Measurements from ENCODE around the gene GREB1. TPM values are rescaled to one million over a fixed set of nuclear protein-coding genes. Genes with fewer than 3 reads are reported as not detected.

Gene GREB1
- total RNA-seq, 2 experiments from 2014 or later: 0.13 to 0.33 TPM

GRCh38 chr2:11577101-11577883, 43.4 kb downstream of the GREB1 start:
- Mint-ChIP-seq H3K4me1 (no peaks in the 10 kb centered on the region), H3K27ac (no peak overlapping the region), H3K9me3 (no peaks in the 10 kb centered on the region), H3K36me3 (ENCODE audit: low read depth) (no peaks in the 10 kb centered on the region), H3K4me3 (no peak overlapping the region), H3K27me3 (no peaks in the 10 kb centered on the region)
- no peak for DNase-seq
- ChIA-PET CTCF (interaction anchor here (1.0 kb wide), 1 partner anchor 444 kb away, joined by 4 read pairs; a partner anchor contains a TSS), POLR2A (no interaction called here)

- Mint-ChIP-seq H3K27ac (no peak overlapping the region), H3K4me3 (no peak overlapping the region), H3K4me1 (no peaks in the 10 kb centered on the region), H3K27me3 (no peaks in the 10 kb centered on the region), H3K9me3 (no peaks in the 10 kb centered on the region), H3K36me3 (ENCODE audit: low read depth) (no peaks in the 10 kb centered on the region)
- POLR2A ChIA-PET: no interaction called here
- CTCF ChIA-PET: interaction anchor here (1.0 kb wide), 1 partner anchor 445 kb away, joined by 4 read pairs; a partner anchor contains a TSS
- DNase-seq: no peak
Observed at GRCh38 chr2:11578081-11578948, 44.5 kb downstream of the GREB1 start.

- Mint-ChIP-seq H3K4me1 (peaks cover 2% of the 10 kb centered on the region), H3K36me3 (ENCODE audit: low read depth) (no peaks in the 10 kb centered on the region), H3K27ac (no peak overlapping the region), H3K4me3 (no peak overlapping the region), H3K9me3 (no peaks in the 10 kb centered on the region), H3K27me3 (no peaks in the 10 kb centered on the region)
- CTCF ChIA-PET: no interaction called here
- DNase-seq: no peak
- POLR2A ChIA-PET: no interaction called here
Observed at GRCh38 chr2:11578986-11579774, 45.3 kb downstream of the GREB1 start.

- ChIA-PET POLR2A (no interaction called here), CTCF (interaction anchor here (0.9 to 6.2 kb wide), 2 partner anchors 103 to 449 kb away, joined by 4 to 91 read pairs; a partner anchor contains a TSS)
- Mint-ChIP-seq H3K27me3 (no peaks in the 10 kb centered on the region), H3K4me3 (no peak overlapping the region), H3K36me3 (ENCODE audit: low read depth) (no peaks in the 10 kb centered on the region), H3K27ac (no peak overlapping the region), H3K9me3 (no peaks in the 10 kb centered on the region), H3K4me1 (peaks cover 3% of the 10 kb centered on the region)
- DNase-seq: no peak
Observed at GRCh38 chr2:11579867-11580659, 46.2 kb downstream of the GREB1 start.

- peaks cover 3% of the 10 kb centered on the region for H3K27me3 Mint-ChIP-seq
- H3K9me3 Mint-ChIP-seq: no peaks in the 10 kb centered on the region
- ChIA-PET CTCF (interaction anchor here (0.6 to 6.2 kb wide), 3 partner anchors 104 to 449 kb away, joined by 3 to 91 read pairs (median 4); a partner anchor contains a TSS), POLR2A (no interaction called here)
- no peaks in the 10 kb centered on the region for H3K36me3 Mint-ChIP-seq (ENCODE audit: low read depth)
- no peak for DNase-seq
- H3K27ac Mint-ChIP-seq: no peak overlapping the region
- peaks cover 3% of the 10 kb centered on the region for H3K4me1 Mint-ChIP-seq
- no peak overlapping the region for H3K4me3 Mint-ChIP-seq
Observed at GRCh38 chr2:11580697-11581096, 46.9 kb downstream of the GREB1 start.

GRCh38 chr2:11581124-11581796, 47.4 kb downstream of the GREB1 start:
- no peaks in the 10 kb centered on the region for H3K36me3 Mint-ChIP-seq (ENCODE audit: low read depth)
- H3K27ac Mint-ChIP-seq: no peak overlapping the region
- ChIA-PET POLR2A (no interaction called here), CTCF (interaction anchor here (0.6 to 6.2 kb wide), 5 partner anchors 17 to 450 kb away, joined by 3 to 91 read pairs (median 12); a partner anchor contains a TSS)
- DNase-seq: no peak
- H3K9me3 Mint-ChIP-seq: no peaks in the 10 kb centered on the region
- H3K4me1 Mint-ChIP-seq: peaks cover 3% of the 10 kb centered on the region
- H3K4me3 Mint-ChIP-seq: no peak overlapping the region
- H3K27me3 Mint-ChIP-seq: peaks cover 3% of the 10 kb centered on the region

GRCh38 chr2:11581797-11582611, 48.2 kb downstream of the GREB1 start:
- no peak for DNase-seq
- ChIA-PET CTCF (interaction anchor here (0.5 to 6.2 kb wide), 12 partner anchors 8 to 451 kb away, joined by 3 to 91 read pairs (median 7); a partner anchor contains a TSS), POLR2A (no interaction called here)
- peaks cover 3% of the 10 kb centered on the region for H3K27me3 Mint-ChIP-seq
- H3K9me3 Mint-ChIP-seq: no peaks in the 10 kb centered on the region
- H3K4me3 Mint-ChIP-seq: no peak overlapping the region
- peaks cover 3% of the 10 kb centered on the region for H3K4me1 Mint-ChIP-seq
- H3K36me3 Mint-ChIP-seq (ENCODE audit: low read depth): no peaks in the 10 kb centered on the region
- no peak overlapping the region for H3K27ac Mint-ChIP-seq

- H3K4me1 Mint-ChIP-seq: peaks cover 3% of the 10 kb centered on the region
- peaks cover 3% of the 10 kb centered on the region for H3K27me3 Mint-ChIP-seq
- no peaks in the 10 kb centered on the region for H3K9me3 Mint-ChIP-seq
- H3K4me3 Mint-ChIP-seq: no peak overlapping the region
- no peaks in the 10 kb centered on the region for H3K36me3 Mint-ChIP-seq (ENCODE audit: low read depth)
- POLR2A ChIA-PET: interaction anchor here (1.0 kb wide), 1 partner anchor 105 kb away, joined by 4 read pairs; no protein-coding TSS in a partner anchor
- DNase-seq: no peak
- no peak overlapping the region for H3K27ac Mint-ChIP-seq
- CTCF ChIA-PET: interaction anchor here (0.8 to 6.2 kb wide), 13 partner anchors 8 to 451 kb away, joined by 3 to 91 read pairs (median 6); a partner anchor contains a TSS
Observed at GRCh38 chr2:11582612-11582861, 48.7 kb downstream of the GREB1 start.

- Mint-ChIP-seq H3K27ac (no peak overlapping the region), H3K4me1 (peaks cover 3% of the 10 kb centered on the region), H3K4me3 (no peak overlapping the region), H3K27me3 (peaks cover 3% of the 10 kb centered on the region), H3K9me3 (no peaks in the 10 kb centered on the region), H3K36me3 (ENCODE audit: low read depth) (no peaks in the 10 kb centered on the region)
- ChIA-PET POLR2A (interaction anchor here (1.0 kb wide), 1 partner anchor 105 kb away, joined by 4 read pairs; no protein-coding TSS in a partner anchor), CTCF (interaction anchor here (0.8 to 6.2 kb wide), 17 partner anchors 9 to 459 kb away, joined by 3 to 91 read pairs (median 6); partner anchors contain the start of gene SLC66A3)
- peak; percentile 63 for DNase-seq
Observed at GRCh38 chr2:11582862-11583752, 49.3 kb downstream of the GREB1 start.

GRCh38 chr2:11583840-11584524, 50.1 kb downstream of the GREB1 start:
- ChIA-PET CTCF (interaction anchor here (0.8 to 6.2 kb wide), 18 partner anchors 10 to 751 kb away, joined by 3 to 91 read pairs (median 4); partner anchors contain the start of genes GREB1 and SLC66A3), POLR2A (interaction anchor here (1.3 kb wide), 1 partner anchor 451 kb away, joined by 4 read pairs; a partner anchor contains a TSS)
- no peak overlapping the region for H3K4me3 Mint-ChIP-seq
- peaks cover 3% of the 10 kb centered on the region for H3K4me1 Mint-ChIP-seq
- no peak overlapping the region for H3K27ac Mint-ChIP-seq
- H3K9me3 Mint-ChIP-seq: no peaks in the 10 kb centered on the region
- no peaks in the 10 kb centered on the region for H3K36me3 Mint-ChIP-seq (ENCODE audit: low read depth)
- peaks cover 3% of the 10 kb centered on the region for H3K27me3 Mint-ChIP-seq
- DNase-seq: peak; percentile 68

All from activated CD4-positive, alpha-beta memory T cell treated with anti-CD3 and anti-CD28 coated beads, Interleukin-2, amount 10 ng/mL, durations not matched to agents 7 days and 5 days (primary cell).